ENCODE measurements around the gene MAPKAPK5. TPM values are rescaled to one million over a fixed set of nuclear protein-coding genes. Genes with fewer than 3 reads are reported as not detected.
"Not testable (repeated sequence)": the region's sequence is repeated elsewhere in the genome, so short reads cannot be mapped to it uniquely, and the experiment has no call there.

The MAPKAPK5 gene, protein sequence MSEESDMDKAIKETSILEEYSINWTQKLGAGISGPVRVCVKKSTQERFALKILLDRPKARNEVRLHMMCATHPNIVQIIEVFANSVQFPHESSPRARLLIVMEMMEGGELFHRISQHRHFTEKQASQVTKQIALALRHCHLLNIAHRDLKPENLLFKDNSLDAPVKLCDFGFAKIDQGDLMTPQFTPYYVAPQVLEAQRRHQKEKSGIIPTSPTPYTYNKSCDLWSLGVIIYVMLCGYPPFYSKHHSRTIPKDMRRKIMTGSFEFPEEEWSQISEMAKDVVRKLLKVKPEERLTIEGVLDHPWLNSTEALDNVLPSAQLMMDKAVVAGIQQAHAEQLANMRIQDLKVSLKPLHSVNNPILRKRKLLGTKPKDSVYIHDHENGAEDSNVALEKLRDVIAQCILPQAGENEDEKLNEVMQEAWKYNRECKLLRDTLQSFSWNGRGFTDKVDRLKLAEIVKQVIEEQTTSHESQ
- 10 to 100 TPM; 76.1 to 86.4 TPM for total RNA-seq
- long read RNA-seq, full-length matches to known transcripts: 67 of 129 reads
- long read RNA-seq, partial matches to known transcripts: 5 of 129 reads
- long read RNA-seq, other reads (novel, unspliced or antisense): 57 of 129 reads

- intact Hi-C loops (cut with DNase I, micrococcal nuclease): no loop called here
- DNase-seq: peak; percentile 91 to 96
- peak; percentile 83 for ATAC-seq
These were observed at the start of gene MAPKAPK5 for GRCh38 chr12:111841750-111842555. Gene MAPKAPK5 (plus strand): TSS chr12:111842228. CDS start chr12:111842734, 506 bp downstream.

- intact Hi-C loops (cut with DNase I, micrococcal nuclease): no loop called here
- no peak for ATAC-seq
- no peak for DNase-seq
These were observed 49.2 kb upstream of the MAPKAPK5 start for GRCh38 chr12:111792856-111793235.

GRCh38 chr12:111798182-111798581 is 43.8 kb upstream of the MAPKAPK5 start:
- DNase-seq (no peak), ATAC-seq (peak; percentile 19)
- intact Hi-C loops (cut with DNase I, micrococcal nuclease): no loop called here

- no peak for DNase-seq
- ATAC-seq: no peak
- intact Hi-C loops (cut with DNase I, micrococcal nuclease): loop anchor here in 1 of 2 donors (10.0 kb wide), 1 partner anchor 45 kb away; no protein-coding TSS in a partner anchor
These were observed 42.3 kb upstream of the MAPKAPK5 start for GRCh38 chr12:111799758-111800157.

- intact Hi-C loops (cut with DNase I, micrococcal nuclease): loop anchor here in 1 of 2 donors (10.0 kb wide), 1 partner anchor 48 kb away; no protein-coding TSS in a partner anchor
- ATAC-seq: no peak
- no peak for DNase-seq
These were observed 38.9 kb upstream of the MAPKAPK5 start for GRCh38 chr12:111803038-111803626.

- no peak for DNase-seq
- no peak for ATAC-seq
These were observed 38.2 kb upstream of the MAPKAPK5 start for GRCh38 chr12:111803851-111804250.

DNA sequence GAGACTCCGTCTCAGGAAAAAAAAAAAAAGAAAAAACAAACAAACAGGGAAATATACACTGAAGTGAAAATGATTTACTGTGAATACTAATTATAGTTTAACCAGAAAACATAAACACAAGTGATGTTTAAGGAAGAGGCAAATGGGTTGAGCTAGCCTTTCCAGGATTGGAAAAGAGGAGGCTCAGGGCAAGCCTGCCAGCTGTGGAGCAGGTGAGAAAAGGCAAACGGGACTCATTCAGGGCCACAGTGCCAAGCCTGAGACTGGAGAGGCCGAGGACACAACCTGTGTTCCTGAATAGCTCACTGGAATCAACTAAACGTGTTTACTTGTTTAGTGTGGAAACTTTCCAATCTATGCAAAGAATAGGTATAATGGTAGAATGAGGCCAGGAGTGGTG is 35.7 kb upstream of the MAPKAPK5 start:
- intact Hi-C loops (cut with DNase I, micrococcal nuclease): loop anchor here in 1 of 2 donors (10.0 kb wide), 1 partner anchor 52 kb away; no protein-coding TSS in a partner anchor

More at GRCh38 chr12:111803851-111804250, 38.2 kb upstream of the MAPKAPK5 start:
- intact Hi-C loops (cut with DNase I, micrococcal nuclease): loop anchor here in 1 of 2 donors (10.0 kb wide), 1 partner anchor 49 kb away; no protein-coding TSS in a partner anchor

DNA sequence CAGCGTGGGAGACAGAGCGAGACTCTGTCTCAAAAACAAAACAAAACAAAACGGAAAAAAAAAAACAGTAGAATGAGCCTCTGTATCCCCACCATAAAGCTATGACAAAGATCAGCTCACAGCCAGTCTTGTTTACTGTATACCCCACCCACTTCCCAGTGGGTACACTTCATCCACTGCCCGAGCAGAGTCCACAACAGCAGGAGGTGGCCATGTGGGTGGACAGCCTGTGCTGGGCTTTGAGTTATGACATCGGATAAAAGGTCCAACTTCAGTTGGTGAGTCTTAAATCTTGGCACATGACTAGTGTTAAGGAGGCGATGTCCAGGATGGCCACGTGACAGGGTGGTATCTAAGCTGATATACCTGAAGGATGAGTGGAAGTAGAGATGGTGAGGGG is 34.8 kb upstream of the MAPKAPK5 start:
- ATAC-seq: peak; percentile 96
- intact Hi-C loops (cut with DNase I, micrococcal nuclease): loop anchor here in 1 of 2 donors (10.0 kb wide), 1 partner anchor 52 kb away; no protein-coding TSS in a partner anchor
- peak in 1 of 2 donors; percentile 51 for DNase-seq

More for the DNA sequence above, 35.7 kb upstream of the MAPKAPK5 start:
- DNase-seq: no peak
- no peak for ATAC-seq

GRCh38 chr12:111812881-111813741 is 28.9 kb upstream of the MAPKAPK5 start:
- peak; percentile 90 for ATAC-seq
- intact Hi-C loops (cut with DNase I, micrococcal nuclease): loop anchor here in 1 of 2 donors (10.0 kb wide), 1 partner anchor 58 kb away; no protein-coding TSS in a partner anchor
- peak; percentile 69 to 83 for DNase-seq

DNA sequence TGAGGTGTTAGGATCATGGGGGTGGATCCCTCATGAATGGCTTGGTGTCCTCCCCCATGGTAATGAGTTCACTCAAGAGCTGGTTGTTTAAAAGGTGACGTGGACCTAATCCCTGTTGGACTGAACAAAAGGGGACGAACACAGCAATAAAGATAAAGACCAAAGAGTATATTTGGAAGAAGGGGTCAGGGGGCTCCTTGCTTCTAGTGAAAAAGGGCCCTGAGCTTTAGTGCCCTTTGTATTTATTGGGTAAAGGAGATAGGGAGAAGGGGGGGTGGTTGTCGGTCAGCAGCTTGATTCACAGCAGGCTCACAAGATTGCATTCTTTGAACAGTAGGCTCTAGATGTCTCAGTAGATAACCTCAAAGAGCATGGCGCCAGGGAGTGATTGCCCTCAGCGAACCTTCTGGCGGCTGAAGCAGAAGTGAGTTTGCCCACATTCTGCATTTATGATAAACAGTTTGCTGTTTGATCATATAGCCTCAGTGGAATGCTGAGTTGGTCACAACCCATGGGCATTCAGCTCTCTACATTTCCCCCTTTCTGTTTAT is 25.9 kb upstream of the MAPKAPK5 start:
- DNase-seq (no peak), ATAC-seq (no peak)
- intact Hi-C loops (cut with DNase I, micrococcal nuclease): loop anchor here in 1 of 2 donors (10.0 kb wide), 1 partner anchor 61 kb away; no protein-coding TSS in a partner anchor

- intact Hi-C loops (cut with DNase I, micrococcal nuclease): loop anchor here in 1 of 2 donors (10.0 kb wide), 1 partner anchor 62 kb away; no protein-coding TSS in a partner anchor
- DNase-seq, ATAC-seq: not testable (repeated sequence)
These were observed 25.1 kb upstream of the MAPKAPK5 start for GRCh38 chr12:111816898-111817297.

DNA sequence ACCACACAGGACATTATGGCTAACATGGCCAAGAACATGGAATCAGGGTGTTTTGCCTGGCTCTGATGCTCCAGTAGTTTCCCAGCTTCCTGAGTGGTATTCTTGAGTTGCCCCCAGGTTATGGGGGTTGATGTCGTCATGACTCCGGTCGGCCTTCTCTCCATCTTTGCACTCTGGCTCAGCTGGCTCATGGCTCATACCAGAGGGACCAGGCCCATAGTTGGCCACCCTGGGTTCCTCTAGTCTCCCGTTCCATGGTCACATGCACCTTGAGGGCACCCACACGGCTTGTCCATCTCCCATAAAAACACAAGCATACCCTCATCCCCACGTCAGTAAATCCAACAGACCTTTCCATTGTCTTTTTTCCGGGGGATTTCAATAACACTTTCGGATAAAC is 23.7 kb upstream of the MAPKAPK5 start:
- intact Hi-C loops (cut with DNase I, micrococcal nuclease): loop anchor here in 1 of 2 donors (10.0 kb wide), 1 partner anchor 64 kb away; no protein-coding TSS in a partner anchor
- no peak for ATAC-seq
- DNase-seq: no peak

DNA sequence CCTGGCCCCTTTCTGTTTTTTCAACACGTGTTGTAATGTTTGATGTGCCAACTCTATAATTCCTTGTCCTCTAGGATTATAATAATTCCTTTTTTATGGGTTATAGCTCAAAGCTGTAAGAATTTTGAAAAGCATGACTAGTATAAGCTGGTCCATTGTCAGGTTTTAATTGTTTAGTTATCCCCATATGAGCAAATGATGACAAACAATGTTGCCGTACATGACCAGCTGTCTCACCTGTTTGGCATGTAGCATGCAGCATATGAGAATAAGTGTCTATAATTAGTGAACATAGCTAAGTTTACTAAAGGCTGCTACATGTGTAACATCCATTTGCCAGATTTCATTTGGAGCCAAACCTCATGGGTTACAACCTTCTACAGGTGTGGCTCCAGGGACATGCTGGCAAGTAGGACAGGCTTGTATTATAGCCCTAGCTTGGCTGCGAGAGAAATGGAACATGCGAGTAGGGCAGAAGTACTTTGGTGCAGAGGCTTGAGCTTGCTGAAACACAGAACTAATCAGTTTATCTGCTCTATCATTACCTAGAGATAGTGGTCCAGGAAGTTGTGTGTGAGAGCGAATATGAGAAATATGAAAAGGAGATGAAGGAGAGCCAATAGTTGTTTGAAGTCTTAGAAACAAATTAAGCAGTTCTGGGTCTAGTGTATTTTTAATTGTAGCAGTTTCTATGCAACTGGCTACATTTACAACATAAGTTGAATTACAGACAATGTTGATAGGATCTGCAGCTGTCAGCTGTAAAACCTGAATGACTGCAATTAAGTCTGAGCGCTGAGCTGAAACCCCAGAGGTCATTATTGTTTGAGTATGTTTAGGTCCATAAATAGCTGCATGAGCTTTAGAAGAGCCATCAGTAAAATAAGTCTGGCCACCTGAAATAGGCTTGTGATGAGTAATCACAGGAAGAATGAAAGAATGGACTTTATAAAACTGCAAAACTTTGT is 22.6 kb upstream of the MAPKAPK5 start:
- ATAC-seq (peak; percentile 73), DNase-seq (peak in 1 of 2 donors; percentile 58)
- intact Hi-C loops (cut with DNase I, micrococcal nuclease): loop anchor here in 1 of 2 donors (10.0 kb wide), 1 partner anchor 65 kb away; no protein-coding TSS in a partner anchor

GRCh38 chr12:111820828-111821227 is 21.2 kb upstream of the MAPKAPK5 start:
- DNase-seq; intact Hi-C loops (cut with DNase I, micrococcal nuclease); ATAC-seq: not testable (repeated sequence)

- DNase-seq (no peak), ATAC-seq (no peak)
- intact Hi-C loops (cut with DNase I, micrococcal nuclease): no loop called here
These were observed 19.1 kb upstream of the MAPKAPK5 start for GRCh38 chr12:111822886-111823285.

- intact Hi-C loops (cut with DNase I, micrococcal nuclease): no loop called here
- DNase-seq (peak in 1 of 2 donors; percentile 21), ATAC-seq (peak; percentile 28)
These were observed 18.1 kb upstream of the MAPKAPK5 start for GRCh38 chr12:111823891-111824290.
